SK-N-SH treated with all-trans-retinoic acid at 6 μM for 48 hours (cell line): ENCODE results near the gene ANKRD65.
A peak's percentile ranks its signal among the peaks of the same experiment; 100 is the strongest.
"Not testable (repeated sequence)": the region's sequence is repeated elsewhere in the genome, so short reads cannot be mapped to it uniquely, and the experiment has no call there.

Source experiments
- ATAC-seq: fragments of 200-7000 bp; cut with Tn5 transposase; 3 replicates; pipeline ENCODE4 v1.9.1; 2020; ENCODE audit warnings: mild to moderate bottlenecking, moderate library complexity
- ARNTL ChIP-seq: fragments of 450-650 bp; formaldehyde crosslinking; IDR thresholded peaks from 2 replicates; pipeline ENCODE4 v1.5.0; 2020; ENCODE audit warnings: low read depth, mild to moderate bottlenecking, moderate library complexity, borderline replicate concordance
- BACH2 ChIP-seq: fragments of 250-450 bp; sonication (Bioruptor Pico); IDR thresholded peaks from 2 replicates; pipeline ENCODE4 v1.9.0; 2021; ENCODE audit warnings: mild to moderate bottlenecking, borderline replicate concordance
- CREB5 ChIP-seq: fragments of 250-450 bp; sonication (Bioruptor Pico); IDR thresholded peaks from 2 replicates; pipeline ENCODE4 v1.5.1; 2020; ENCODE audit warnings: low read depth, mild to moderate bottlenecking, moderate library complexity
- CSDC2 ChIP-seq: fragments of 250-450 bp; sonication (Bioruptor Pico); IDR thresholded peaks from 2 replicates; pipeline ENCODE4 v1.5.0; 2020; ENCODE audit warnings: mild to moderate bottlenecking, moderate library complexity
- CSRNP3 ChIP-seq: fragments of 250-450 bp; sonication (Bioruptor Pico); IDR thresholded peaks from 2 replicates; pipeline ENCODE4 v1.5.1; 2021; ENCODE audit warnings: mild to moderate bottlenecking, moderate library complexity
- ESRRG ChIP-seq: fragments of 250-450 bp; sonication (Bioruptor Pico); IDR thresholded peaks from 2 replicates; pipeline ENCODE4 v1.6.1; 2021; ENCODE audit warnings: mild to moderate bottlenecking
- GLIS3 ChIP-seq: fragments of 250-450 bp; sonication (Bioruptor Pico); IDR thresholded peaks from 2 replicates; pipeline ENCODE4 v1.5.0; 2020; ENCODE audit warnings: mild to moderate bottlenecking, moderate library complexity
- ISL1 ChIP-seq: fragments of 250-450 bp; sonication (Bioruptor Pico); IDR thresholded peaks from 2 replicates; pipeline ENCODE4 v2.1.2; 2022; ENCODE audit warnings: mild to moderate bottlenecking, moderate library complexity
- OSR1 ChIP-seq: fragments of 250-450 bp; sonication (Bioruptor Pico); IDR thresholded peaks from 2 replicates; pipeline ENCODE4 v1.8.0; 2022; ENCODE audit warnings: moderate library complexity, mild to moderate bottlenecking, inconsistent platforms
- PATZ1 ChIP-seq: fragments of 250-450 bp; sonication (Bioruptor Pico); IDR thresholded peaks from 2 replicates; pipeline ENCODE4 v1.8.0; 2020; ENCODE audit warnings: mild to moderate bottlenecking, moderate library complexity, borderline replicate concordance
- POU6F1 ChIP-seq: fragments of 250-450 bp; sonication (Bioruptor Pico); IDR thresholded peaks from 2 replicates; pipeline ENCODE4 v1.8.0; 2021; ENCODE audit warnings: low read depth, mild to moderate bottlenecking, moderate library complexity, borderline replicate concordance
- PPARA ChIP-seq: fragments of 250-450 bp; sonication (Bioruptor Pico); IDR thresholded peaks from 2 replicates; pipeline ENCODE4 v1.5.0; 2020; ENCODE audit warnings: mild to moderate bottlenecking, borderline replicate concordance
- RARB ChIP-seq: fragments of 250-450 bp; sonication (Bioruptor Pico); IDR thresholded peaks from 2 replicates; pipeline ENCODE4 v1.8.0; 2021; ENCODE audit warnings: mild to moderate bottlenecking, moderate library complexity
- TCF4 ChIP-seq: fragments of 250-450 bp; sonication (Bioruptor Pico); IDR thresholded peaks from 2 replicates; pipeline ENCODE4 v1.8.0; 2021; ENCODE audit warnings: mild to moderate bottlenecking, moderate library complexity, borderline replicate concordance
- TOX ChIP-seq: fragments of 250-450 bp; sonication (Bioruptor Pico); IDR thresholded peaks from 2 replicates; pipeline ENCODE4 v1.8.0; 2021; ENCODE audit warnings: mild to moderate bottlenecking, moderate library complexity, borderline replicate concordance
- ZC3H10 ChIP-seq: fragments of 250-450 bp; sonication (Bioruptor Pico); IDR thresholded peaks from 2 replicates; pipeline ENCODE4 v1.5.1; 2021; ENCODE audit warnings: mild to moderate bottlenecking, moderate library complexity
- ZFP3 ChIP-seq: fragments of 250-450 bp; sonication (Bioruptor Pico); IDR thresholded peaks from 2 replicates; pipeline ENCODE4 v1.5.0; 2020; ENCODE audit warnings: mild to moderate bottlenecking, moderate library complexity
- ZFP30 ChIP-seq: fragments of 450-650 bp; formaldehyde crosslinking; IDR thresholded peaks from 2 replicates; pipeline ENCODE4 v1.5.0; 2022; ENCODE audit warnings: mild to moderate bottlenecking, moderate library complexity
- ZNF565 ChIP-seq: fragments of 450-650 bp; formaldehyde crosslinking; conservative IDR thresholded peaks from 2 replicates; pipeline ENCODE4 v1.5.0; 2020; ENCODE audit warnings: low read depth, mild to moderate bottlenecking, moderate library complexity
- ZNF70 ChIP-seq: fragments of 450-650 bp; formaldehyde crosslinking; IDR thresholded peaks from 2 replicates; pipeline ENCODE4 v1.5.0; 2020; ENCODE audit warnings: mild to moderate bottlenecking, moderate library complexity
- ZNF8 ChIP-seq: fragments of 450-650 bp; formaldehyde crosslinking; IDR thresholded peaks from 2 replicates; pipeline ENCODE4 v1.5.0; 2020; ENCODE audit warnings: mild to moderate bottlenecking, moderate library complexity

Gene ANKRD65

GRCh38 chr1:1406821-1407635 is 14.0 kb downstream of the ANKRD65 start, which contains the start of gene MRPL20:
MRPL20 (minus strand) TSS chr1:1407293; CDS start chr1:1407217, 76 bp downstream.
- ATAC-seq, result peak; percentile 95
- TF ChIP-seq ZNF565 (CRISPR knock-in tag), result no peak
- TF ChIP-seq ZC3H10 (CRISPR knock-in tag), result no peak
- TF ChIP-seq CSDC2 (CRISPR knock-in tag), result no peak
- no peak for TF ChIP-seq BACH2
- TF ChIP-seq ZFP30 (CRISPR knock-in tag), result no peak
- TF ChIP-seq ESRRG (CRISPR knock-in tag), result no peak
- no peak for TF ChIP-seq OSR1 (CRISPR knock-in tag)
- no peak for TF ChIP-seq ISL1 (CRISPR knock-in tag)

- no peak for TF ChIP-seq ESRRG (CRISPR knock-in tag)
- no peak for TF ChIP-seq TOX
- TF ChIP-seq RARB (CRISPR knock-in tag), result no peak
- no peak for TF ChIP-seq ARNTL (CRISPR knock-in tag)
- ATAC-seq, result peak; percentile 5
Measured at GRCh38 chr1:1406101-1406820, 14.8 kb downstream of the ANKRD65 start.

GRCh38 chr1:1403653-1404052 is 17.4 kb downstream of the ANKRD65 start:
- TF ChIP-seq POU6F1 (no peak), ARNTL (CRISPR knock-in tag) (no peak), ESRRG (CRISPR knock-in tag) (no peak), GLIS3 (CRISPR knock-in tag) (no peak), TCF4 (no peak), CSDC2 (CRISPR knock-in tag) (no peak), RARB (CRISPR knock-in tag) (no peak), PPARA (CRISPR knock-in tag) (no peak), PATZ1 (CRISPR knock-in tag) (no peak), ZFP30 (CRISPR knock-in tag) (no peak), ZFP3 (no peak), CREB5 (CRISPR knock-in tag) (no peak), ISL1 (CRISPR knock-in tag) (no peak), ZNF70 (CRISPR knock-in tag) (no peak), ZNF8 (CRISPR knock-in tag) (no peak), TOX (no peak), BACH2 (no peak), CSRNP3 (CRISPR knock-in tag) (no peak), OSR1 (CRISPR knock-in tag) (no peak), ZNF565 (CRISPR knock-in tag) (no peak)
- no peak for ATAC-seq

GRCh38 chr1:1402901-1403392 is 18.1 kb downstream of the ANKRD65 start:
- not testable (repeated sequence) for ATAC-seq
